ENCODE results near the gene KCTD20.

DNA sequence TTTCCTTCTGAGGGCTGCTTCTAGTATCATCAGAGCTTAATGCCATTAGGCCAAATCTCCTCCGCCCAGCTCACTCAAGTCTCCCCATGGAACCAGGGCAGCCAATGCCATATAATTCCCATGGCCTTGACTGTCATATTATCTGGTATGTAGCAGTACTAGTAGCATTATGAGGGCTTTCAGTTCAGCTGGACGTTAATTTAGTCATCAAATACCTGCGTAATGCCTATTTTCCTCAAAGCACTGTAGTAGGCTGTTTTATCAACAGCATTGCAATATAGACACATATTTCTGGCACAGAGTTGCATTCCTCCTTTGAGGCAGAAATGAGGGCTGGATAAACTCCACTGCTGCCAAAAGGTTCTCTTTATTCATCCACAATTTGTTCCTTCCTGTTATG is 1.7 kb downstream of the KCTD20 start:
- TF ChIP-seq, protein P1, sequence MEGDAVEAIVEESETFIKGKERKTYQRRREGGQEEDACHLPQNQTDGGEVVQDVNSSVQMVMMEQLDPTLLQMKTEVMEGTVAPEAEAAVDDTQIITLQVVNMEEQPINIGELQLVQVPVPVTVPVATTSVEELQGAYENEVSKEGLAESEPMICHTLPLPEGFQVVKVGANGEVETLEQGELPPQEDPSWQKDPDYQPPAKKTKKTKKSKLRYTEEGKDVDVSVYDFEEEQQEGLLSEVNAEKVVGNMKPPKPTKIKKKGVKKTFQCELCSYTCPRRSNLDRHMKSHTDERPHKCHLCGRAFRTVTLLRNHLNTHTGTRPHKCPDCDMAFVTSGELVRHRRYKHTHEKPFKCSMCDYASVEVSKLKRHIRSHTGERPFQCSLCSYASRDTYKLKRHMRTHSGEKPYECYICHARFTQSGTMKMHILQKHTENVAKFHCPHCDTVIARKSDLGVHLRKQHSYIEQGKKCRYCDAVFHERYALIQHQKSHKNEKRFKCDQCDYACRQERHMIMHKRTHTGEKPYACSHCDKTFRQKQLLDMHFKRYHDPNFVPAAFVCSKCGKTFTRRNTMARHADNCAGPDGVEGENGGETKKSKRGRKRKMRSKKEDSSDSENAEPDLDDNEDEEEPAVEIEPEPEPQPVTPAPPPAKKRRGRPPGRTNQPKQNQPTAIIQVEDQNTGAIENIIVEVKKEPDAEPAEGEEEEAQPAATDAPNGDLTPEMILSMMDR (IDR thresholded peaks at IDR 0.05): no peak
- no peak for TF ChIP-seq POLR2AphosphoS5 (IDR thresholded peaks at IDR 0.05)
